22Rv1 (cell line): ENCODE results near the gene DNMT3B.
"Not testable (repeated sequence)": the region's sequence is repeated elsewhere in the genome, so short reads cannot be mapped to it uniquely, and the experiment has no call there.

Experiments
- H3K27ac ChIP-seq: fragments of 450-650 bp; 2 replicates; pipeline ENCODE4 v1.5.1; 2017
- ZFX ChIP-seq: fragments of 450-650 bp; IDR thresholded peaks from 2 replicates; pipeline ENCODE4 v1.6.1; 2017; ENCODE audit warnings: antibody characterized with exemption, borderline replicate concordance
- TF ChIP-seq, protein P1 (sequence below): fragments of 450-650 bp; IDR thresholded peaks from 2 replicates; pipeline ENCODE4 v1.5.1; 2017; ENCODE audit warnings: mild to moderate bottlenecking

Gene DNMT3B

GRCh38 chr20:32761831-32762753 lies at the start of gene DNMT3B:
Gene DNMT3B (plus strand): TSS chr20:32762385. CDS start chr20:32780324, 17,939 bp downstream.
- peak within 1 kb of the TSS; percentile 68 for H3K27ac ChIP-seq
- TF ChIP-seq, protein P1, sequence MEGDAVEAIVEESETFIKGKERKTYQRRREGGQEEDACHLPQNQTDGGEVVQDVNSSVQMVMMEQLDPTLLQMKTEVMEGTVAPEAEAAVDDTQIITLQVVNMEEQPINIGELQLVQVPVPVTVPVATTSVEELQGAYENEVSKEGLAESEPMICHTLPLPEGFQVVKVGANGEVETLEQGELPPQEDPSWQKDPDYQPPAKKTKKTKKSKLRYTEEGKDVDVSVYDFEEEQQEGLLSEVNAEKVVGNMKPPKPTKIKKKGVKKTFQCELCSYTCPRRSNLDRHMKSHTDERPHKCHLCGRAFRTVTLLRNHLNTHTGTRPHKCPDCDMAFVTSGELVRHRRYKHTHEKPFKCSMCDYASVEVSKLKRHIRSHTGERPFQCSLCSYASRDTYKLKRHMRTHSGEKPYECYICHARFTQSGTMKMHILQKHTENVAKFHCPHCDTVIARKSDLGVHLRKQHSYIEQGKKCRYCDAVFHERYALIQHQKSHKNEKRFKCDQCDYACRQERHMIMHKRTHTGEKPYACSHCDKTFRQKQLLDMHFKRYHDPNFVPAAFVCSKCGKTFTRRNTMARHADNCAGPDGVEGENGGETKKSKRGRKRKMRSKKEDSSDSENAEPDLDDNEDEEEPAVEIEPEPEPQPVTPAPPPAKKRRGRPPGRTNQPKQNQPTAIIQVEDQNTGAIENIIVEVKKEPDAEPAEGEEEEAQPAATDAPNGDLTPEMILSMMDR = peak; percentile 50
- TF ChIP-seq ZFX = no peak

GRCh38 chr20:32718749-32719348 lies 43.3 kb upstream of the DNMT3B start:
- no peak for TF ChIP-seq ZFX
- TF ChIP-seq, protein P1 = no peak
- H3K27ac ChIP-seq = no peak overlapping the region

- no peak for TF ChIP-seq ZFX
- TF ChIP-seq, protein P1 = no peak
- no peak overlapping the region for H3K27ac ChIP-seq
Observed at GRCh38 chr20:32727683-32728082, 34.5 kb upstream of the DNMT3B start.

DNA sequence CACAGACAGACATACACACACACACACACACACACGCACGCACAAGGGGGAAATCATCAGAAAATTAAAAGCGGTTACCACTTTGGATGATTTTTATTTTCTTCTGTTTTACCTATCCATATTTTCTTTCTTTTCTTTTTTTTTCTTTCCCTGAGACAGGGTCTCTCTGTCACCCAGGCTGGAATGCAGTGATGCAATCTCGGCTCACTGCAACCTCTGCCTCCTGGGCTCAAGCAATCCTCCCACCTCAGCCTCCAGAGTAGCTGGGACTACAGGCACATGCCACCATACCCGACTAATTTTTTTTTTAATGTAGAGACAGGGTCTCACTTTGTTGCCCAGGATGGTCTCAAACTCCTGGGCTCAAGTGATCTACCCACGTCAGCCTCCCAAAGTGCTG lies 33.8 kb upstream of the DNMT3B start:
- H3K27ac ChIP-seq = not testable (repeated sequence)

DNA sequence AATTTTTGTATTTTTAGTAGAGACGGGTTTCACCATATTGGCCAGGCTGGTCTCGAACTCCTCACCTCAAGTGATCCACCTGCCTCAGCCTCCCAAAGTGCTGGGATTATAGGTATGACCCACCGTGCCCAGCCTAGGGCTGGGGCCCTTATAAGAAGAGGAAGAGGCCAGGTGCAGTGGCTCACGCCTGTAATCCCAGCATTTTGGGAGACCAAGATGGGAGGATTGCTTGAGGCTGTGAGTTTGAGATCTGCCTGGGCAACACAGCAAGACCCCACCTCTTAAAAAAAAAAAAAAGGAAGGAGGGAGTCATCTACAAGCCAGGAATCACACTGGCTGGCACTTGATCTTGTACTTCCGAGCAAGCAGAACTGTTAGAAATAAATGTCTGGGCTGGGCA lies 32.9 kb upstream of the DNMT3B start:
- not testable (repeated sequence) for H3K27ac ChIP-seq

GRCh38 chr20:32731882-32732266 lies 30.3 kb upstream of the DNMT3B start:
- no peak overlapping the region for H3K27ac ChIP-seq
- TF ChIP-seq, protein P1 = no peak
- TF ChIP-seq ZFX = no peak

DNA sequence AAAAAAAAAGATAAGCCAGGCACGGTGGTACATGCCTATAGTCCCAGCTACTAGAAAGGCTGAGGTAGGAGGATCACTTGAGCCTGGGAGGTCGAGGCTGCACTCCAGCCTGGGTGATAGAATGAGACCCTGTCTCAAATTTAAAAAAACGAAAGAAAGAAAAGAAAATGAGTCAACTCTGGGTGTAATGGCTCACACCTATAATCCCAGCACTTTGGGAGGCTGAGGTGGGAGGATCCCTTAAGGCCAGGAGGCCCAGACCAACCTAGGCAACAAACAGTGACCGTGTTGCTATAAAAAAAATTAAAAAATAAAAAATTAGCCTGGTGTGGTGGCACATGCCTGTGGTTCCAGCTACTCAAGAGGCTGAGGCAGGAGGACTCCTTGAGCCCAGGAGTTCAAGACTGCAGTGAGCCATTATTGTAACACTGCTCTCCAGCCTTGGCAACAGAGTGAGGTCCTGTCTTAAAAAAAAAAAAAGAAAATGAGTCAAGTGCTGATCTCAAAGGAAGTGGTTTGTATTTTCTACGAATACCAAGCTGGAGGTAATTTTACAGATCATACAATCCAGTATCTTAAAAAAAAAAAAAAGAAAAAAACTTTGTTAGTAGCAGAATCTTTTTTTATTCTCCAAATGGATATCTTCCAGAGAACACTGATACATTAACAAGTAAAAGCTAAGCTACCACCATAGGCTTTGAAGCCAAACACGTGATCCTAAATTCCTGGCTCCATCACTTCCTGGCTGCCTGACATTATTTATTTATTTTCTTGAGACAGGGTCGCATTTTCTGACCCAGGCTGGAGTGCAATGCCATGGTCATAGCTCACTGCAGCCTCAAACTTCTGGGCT lies 24.6 kb upstream of the DNMT3B start:
- no peak overlapping the region for H3K27ac ChIP-seq
- TF ChIP-seq, protein P1 = no peak
- TF ChIP-seq ZFX = no peak

- H3K27ac ChIP-seq = no peak overlapping the region
- TF ChIP-seq, protein P1 = no peak
- no peak for TF ChIP-seq ZFX
Observed at GRCh38 chr20:32741151-32741550, 21.0 kb upstream of the DNMT3B start.
